ENCODE measurements around the gene L1TD1.
"Not testable (repeated sequence)": the region's sequence is repeated elsewhere in the genome, so short reads cannot be mapped to it uniquely, and the experiment has no call there.

L1TD1 gene

GRCh38 chr1:62240651-62241370 lies 46.2 kb downstream of the L1TD1 start:
- ChIA-PET CTCF (no interaction called here), POLR2A (no interaction called here)
- no peak overlapping the region for H3K4me3 ChIP-seq (ENCODE audit: low read depth, low read length)

GRCh38 chr1:62241371-62242131 lies 46.9 kb downstream of the L1TD1 start:
- H3K4me3 ChIP-seq (ENCODE audit: low read depth, low read length) = no peak overlapping the region
- no peak for DNase-seq (ENCODE audit: low read depth, low spot score)
- POLR2A ChIA-PET = no interaction called here
- CTCF ChIA-PET = no interaction called here
- TF ChIP-seq CTCF (IDR thresholded peaks at IDR 0.05; ENCODE audit: insufficient read depth, low read length, missing control alignments) = no peak

More at GRCh38 chr1:62240651-62241370, 46.2 kb downstream of the L1TD1 start:
- TF ChIP-seq CTCF (IDR thresholded peaks at IDR 0.05; ENCODE audit: insufficient read depth, low read length, missing control alignments) = no peak
- no peak for DNase-seq (ENCODE audit: low read depth, low spot score)

- CTCF ChIA-PET; POLR2A ChIA-PET; H3K4me3 ChIP-seq (ENCODE audit: low read depth, low read length); DNase-seq (ENCODE audit: low read depth, low spot score): not testable (repeated sequence)
Measured at GRCh38 chr1:62244380-62244779, 49.7 kb downstream of the L1TD1 start.

GRCh38 chr1:62245201-62245600 lies 50.6 kb downstream of the L1TD1 start:
- ChIA-PET POLR2A (no interaction called here), CTCF (no interaction called here)
- H3K4me3 ChIP-seq (ENCODE audit: low read depth, low read length) = no peak overlapping the region
- TF ChIP-seq CTCF (IDR thresholded peaks at IDR 0.05; ENCODE audit: insufficient read depth, low read length, missing control alignments) = no peak
- DNase-seq (ENCODE audit: low read depth, low spot score) = no peak

GRCh38 chr1:62247391-62248168 lies 52.9 kb downstream of the L1TD1 start:
- ChIA-PET POLR2A (no interaction called here), CTCF (no interaction called here)
- TF ChIP-seq CTCF (IDR thresholded peaks at IDR 0.05; ENCODE audit: insufficient read depth, low read length, missing control alignments) = no peak
- no peak for DNase-seq (ENCODE audit: low read depth, low spot score)
- no peak overlapping the region for H3K4me3 ChIP-seq (ENCODE audit: low read depth, low read length)

GRCh38 chr1:62250126-62250726 lies 55.6 kb downstream of the L1TD1 start:
- TF ChIP-seq CTCF (IDR thresholded peaks at IDR 0.05; ENCODE audit: insufficient read depth, low read length, missing control alignments) = no peak
- ChIA-PET CTCF (no interaction called here), POLR2A (no interaction called here)
- no peak for DNase-seq (ENCODE audit: low read depth, low spot score)
- H3K4me3 ChIP-seq (ENCODE audit: low read depth, low read length) = no peak overlapping the region

All from AG04449 (cell line).